Esophagus squamous epithelium (tissue), 4 donors: ENCODE data around the gene SPRED3.

Experiments
- CTCF ChIP-seq, 6 experiments: fragments of 450-650 bp in 4 of 6; fragments of 200-600 bp in 2 of 6; sonication (generic) in 2 of 6; IDR thresholded peaks; one replicate each; pipeline ENCODE4 v1.5.1; 2016 to 2019; ENCODE audit warnings: antibody characterized with exemption in 6 of 6, mild to moderate bottlenecking in 4 of 6, moderate library complexity in 4 of 6
- POLR2A ChIP-seq, 4 donors: fragments of 450-650 bp; IDR thresholded peaks; one replicate each; pipeline ENCODE4 v1.6.1; 2017; ENCODE audit warnings: antibody characterized with exemption in 4 of 4, mild to moderate bottlenecking in 4 of 4, moderate library complexity in 3 of 4

GRCh38 chr19:38437917-38438316, 49.4 kb downstream of the SPRED3 start:
- TF ChIP-seq CTCF (IDR thresholded peaks at IDR 0.05), result no peak
- no peak for TF ChIP-seq POLR2A (IDR thresholded peaks at IDR 0.05)
